HCT116 (cell line): ENCODE data around the gene IGF2BP3. TPM values are rescaled to one million over a fixed set of nuclear protein-coding genes. Genes with fewer than 3 reads are reported as not detected.

Experiments
- ATAC-seq: fragments of 200-7000 bp; cut with Tn5 transposase; 2 replicates; pipeline ENCODE4 v1.9.1; 2020; ENCODE audit warnings: mild to moderate bottlenecking, moderate library complexity
- BruUV-seq: library from RNA; stranded (reverse); fragments of 400-500 nt; replicated peaks from 2 replicates; lab custom pipeline; 2021; lab: Mats Ljungman, UMichigan
- CTCF ChIA-PET: fragments of 300-600 bp; sonication (Branson Sonifier 250); formaldehyde crosslinking; loops from one replicate; lab custom pipeline; 2021; ENCODE audit warnings: antibody characterized with exemption; lab: Charles Lee
- POLR2A ChIA-PET: fragments of 300-600, 350-600 bp; sonication (Branson Sonifier 250); formaldehyde crosslinking; loops from one replicate; lab custom pipeline; 2021; ENCODE audit warnings: antibody characterized with exemption; lab: Charles Lee
- RAD21 ChIA-PET, 2 experiments: fragments of 300-600 bp; sonication (Branson Sonifier 250); formaldehyde crosslinking; loops; one replicate each; lab custom pipeline; 2023; ENCODE audit warnings: low total read pairs in 2 of 2; ENCODE audit not compliant: uncharacterized antibody in 2 of 2, unreplicated experiment in 2 of 2, low non-redundant PET in 1 of 2; lab: Charles Lee
- DNase-seq: peaks from one replicate; pipeline ENCODE4 v3.0.0-alpha.2; 2010; ENCODE audit warnings: low read depth, low spot score
- H2AFZ ChIP-seq: fragments of 200-600 bp; shearing (Covaris generic), sonication (generic); 2 replicates; pipeline ENCODE4 v1.6.1; 2017; ENCODE audit warnings: low read depth, mixed run types, mixed read lengths, antibody characterized with exemption, low read length; ENCODE audit not compliant: poor library complexity, severe bottlenecking
- H3K27ac ChIP-seq: 2 replicates; pipeline ENCODE4 v1.5.1; 2012; ENCODE audit warnings: low read depth, low read length
- H3K27me3 ChIP-seq: fragments of 200-600 bp; sonication (generic); 2 replicates; pipeline ENCODE4 v1.6.1; 2016; ENCODE audit warnings: mixed run types, low read length, mixed read lengths; ENCODE audit not compliant: insufficient read depth
- H3K36me3 ChIP-seq, 2 experiments: fragments of 200-500 bp in 1 of 2; fragments of 200-600 bp in 1 of 2; sonication (Bioruptor generic) in 1 of 2; sonication (generic) in 1 of 2; 2 replicates each; pipeline versions ENCODE4 v1.5.1 to v1.6.1; 2014 to 2016; ENCODE audit warnings: low read length in 2 of 2, inconsistent platforms in 1 of 2, mixed read lengths in 1 of 2, mixed run types in 1 of 2; ENCODE audit not compliant: insufficient read depth in 2 of 2, control insufficient read depth in 1 of 2
- H3K4me1 ChIP-seq, 2 experiments: fragments of 200-600 bp in 1 of 2; sonication (generic) in 1 of 2; 2 replicates each; pipeline versions ENCODE4 v1.5.1 to v1.6.1; 2012 to 2017; ENCODE audit warnings: low read length in 2 of 2, inconsistent platforms in 1 of 2, mild to moderate bottlenecking in 1 of 2, mixed read lengths in 1 of 2, mixed run types in 1 of 2, moderate library complexity in 1 of 2; ENCODE audit not compliant: insufficient read depth in 2 of 2, control insufficient read depth in 1 of 2
- H3K4me2 ChIP-seq: fragments of 200-600 bp; sonication (generic); 2 replicates; pipeline ENCODE4 v1.6.1; 2017; ENCODE audit warnings: mixed run types, low read length, mixed read lengths
- H3K4me3 ChIP-seq, 2 experiments: fragments of 200-600 bp in 1 of 2; sonication (generic) in 1 of 2; replicated peaks in 1 of 2; 2 replicates each; pipeline ENCODE4 v1.5.1; 2011 to 2016; ENCODE audit warnings: low read length in 2 of 2, control low read depth in 1 of 2, low read depth in 1 of 2, mild to moderate bottlenecking in 1 of 2, mixed read lengths in 1 of 2, mixed run types in 1 of 2
- H3K79me2 ChIP-seq: fragments of 200-600 bp; sonication (generic); 2 replicates; pipeline ENCODE4 v1.6.1; 2017; ENCODE audit warnings: mild to moderate bottlenecking, mixed run types, low read length, moderate library complexity, mixed read lengths; ENCODE audit not compliant: insufficient read depth
- H3K9ac ChIP-seq: fragments of 200-600 bp; sonication (generic); 2 replicates; pipeline ENCODE4 v1.6.1; 2016; ENCODE audit warnings: low read length, mixed read lengths
- H3K9me2 ChIP-seq: fragments of 200-600 bp; sonication (generic), shearing (Covaris generic); 2 replicates; pipeline ENCODE4 v1.6.1; 2017; ENCODE audit warnings: mixed run types, mild to moderate bottlenecking, moderate library complexity; ENCODE audit not compliant: insufficient read depth
- H3K9me3 ChIP-seq, 2 experiments: fragments of 200-500 bp in 1 of 2; fragments of 200-600 bp in 1 of 2; sonication (Bioruptor generic) in 1 of 2; sonication (generic) in 1 of 2; 2 replicates each; pipeline ENCODE4 v1.6.1; 2014 to 2017; ENCODE audit warnings: low read length in 2 of 2, mixed read lengths in 2 of 2, inconsistent platforms in 1 of 2, low read depth in 1 of 2, mild to moderate bottlenecking in 1 of 2, mixed run types in 1 of 2, moderate library complexity in 1 of 2; ENCODE audit not compliant: control insufficient read depth in 1 of 2, insufficient read depth in 1 of 2
- H4K20me1 ChIP-seq: fragments of 200-600 bp; sonication (generic), shearing (Covaris generic); 2 replicates; pipeline ENCODE4 v1.6.1; 2017; ENCODE audit warnings: mixed run types, mild to moderate bottlenecking, moderate library complexity; ENCODE audit not compliant: insufficient read depth
- CBX3 ChIP-seq: IDR thresholded peaks from 2 replicates; pipeline ENCODE4 v1.6.1; 2012; ENCODE audit warnings: low read depth
- CEBPB ChIP-seq: IDR thresholded peaks from 2 replicates; pipeline ENCODE4 v1.6.1; 2012; ENCODE audit warnings: low read depth
- CTCF ChIP-seq, 3 experiments: fragments of 200-600 bp in 1 of 3; sonication (generic) in 1 of 3; IDR thresholded peaks in 2 of 3; conservative IDR thresholded peaks in 1 of 3; 2 replicates each; pipeline ENCODE4 v1.5.1; 2012 to 2017; ENCODE audit warnings: low read depth in 2 of 3, low read length in 2 of 3, antibody characterized with exemption in 1 of 3, borderline replicate concordance in 1 of 3, control low read depth in 1 of 3, mild to moderate bottlenecking in 1 of 3, mixed read lengths in 1 of 3, mixed run types in 1 of 3, moderate library complexity in 1 of 3; ENCODE audit not compliant: insufficient read depth in 1 of 3
- EGR1 ChIP-seq: IDR thresholded peaks from 2 replicates; pipeline ENCODE4 v1.6.1; 2012; ENCODE audit warnings: low read depth
- ELF1 ChIP-seq: IDR thresholded peaks from 2 replicates; pipeline ENCODE4 v1.6.1; 2012; ENCODE audit warnings: low read depth, borderline replicate concordance
- EZH2 ChIP-seq: fragments of 200-600 bp; sonication (generic); IDR thresholded peaks from 2 replicates; pipeline ENCODE4 v1.6.1; 2017; ENCODE audit warnings: antibody characterized with exemption, mixed run types
- EZH2phosphoT487 ChIP-seq: fragments of 200-600 bp; IDR thresholded peaks from 2 replicates; pipeline ENCODE4 v1.6.1; 2018; ENCODE audit warnings: antibody characterized with exemption, borderline replicate concordance
- FOSL1 ChIP-seq: IDR thresholded peaks from 2 replicates; pipeline ENCODE4 v1.6.1; 2012; ENCODE audit warnings: low read depth
- JUND ChIP-seq: IDR thresholded peaks from 2 replicates; pipeline ENCODE4 v1.6.1; 2012
- POLR2A ChIP-seq: IDR thresholded peaks from 2 replicates; pipeline ENCODE4 v1.7.0; 2011; ENCODE audit warnings: borderline replicate concordance; ENCODE audit not compliant: insufficient read depth, insufficient read length; ENCODE audit errors: extremely low read depth
- POLR2AphosphoS5 ChIP-seq: IDR thresholded peaks from 2 replicates; pipeline ENCODE4 v1.6.1; 2011; ENCODE audit warnings: mild to moderate bottlenecking, low read depth, low read length, moderate library complexity
- RAD21 ChIP-seq: IDR thresholded peaks from 2 replicates; pipeline ENCODE4 v1.6.1; 2012; ENCODE audit warnings: low read depth, mild to moderate bottlenecking
- REST ChIP-seq: IDR thresholded peaks from 2 replicates; pipeline ENCODE4 v1.6.1; 2012; ENCODE audit warnings: low read depth
- SIN3A ChIP-seq: IDR thresholded peaks from 2 replicates; pipeline ENCODE4 v1.6.1; 2012; ENCODE audit warnings: low read depth
- SP1 ChIP-seq: IDR thresholded peaks from 2 replicates; pipeline ENCODE4 v1.6.1; 2012; ENCODE audit warnings: low read depth
- SRF ChIP-seq: IDR thresholded peaks from 2 replicates; pipeline ENCODE4 v1.6.1; 2012; ENCODE audit warnings: low read depth
- TCF7L2 ChIP-seq: IDR thresholded peaks from 2 replicates; pipeline ENCODE4 v1.7.0; 2011; ENCODE audit warnings: borderline replicate concordance, inconsistent platforms; ENCODE audit not compliant: insufficient read depth, insufficient read length; ENCODE audit errors: extremely low read depth
- ZFX ChIP-seq: fragments of 450-650 bp; IDR thresholded peaks from 2 replicates; pipeline ENCODE4 v1.6.1; 2017
- ZNF274 ChIP-seq: fragments of 200-500 bp; sonication (Bioruptor generic); IDR thresholded peaks from 2 replicates; pipeline ENCODE4 v1.6.1; 2014; ENCODE audit warnings: mild to moderate bottlenecking, low read depth, low read length, inconsistent platforms
- intact Hi-C: fragments of 100-400 bp; cut with micrococcal nuclease; formaldehyde crosslinking; loops from 2 replicates; pipeline ENCODE4 v1.10.0; 2022
- total RNA-seq: library from RNA; stranded (reverse); gene quantifications from one replicate; pipeline ENCODE4 v1.2.1, GENCODE V29; 2021; ENCODE audit not compliant: unreplicated experiment

Gene IGF2BP3
- total RNA-seq, 1 experiment from 2014 or later: 79.1 TPM

- H3K9me2 ChIP-seq: no peaks in the 10 kb centered on the region
- BruUV-seq: no TSS peak
- H3K27ac ChIP-seq: no peak overlapping the region
- RAD21 ChIA-PET: no interaction called here
- H3K4me3 ChIP-seq: no peak overlapping the region
- 0 out of 2 replicates have a peak, but pooled peaks cover 3% of the 10 kb centered on the region for H3K27me3 ChIP-seq
- intact Hi-C loops: no loop called here
- no peaks in the 10 kb centered on the region for H3K4me1 ChIP-seq
- no peaks in the 10 kb centered on the region for H3K9me3 ChIP-seq
- no peak overlapping the region for H3K4me2 ChIP-seq
- DNase-seq: no peak
- no peak overlapping the region for H2AFZ ChIP-seq
- TF ChIP-seq RAD21: no peak
- TF ChIP-seq REST: no peak
- no peak for TF ChIP-seq CTCF (IDR thresholded peaks at IDR 0.05 in 2 of 3, conservative IDR thresholded peaks at IDR 0.05 in 1 of 3; ENCODE audit: borderline replicate concordance in 1 of 3, insufficient read depth in 1 of 3, low read depth in 2 of 3, low read length in 2 of 3)
- no peak for TF ChIP-seq CEBPB
- TF ChIP-seq EGR1: no peak
- no peak for TF ChIP-seq POLR2A
- no peak for TF ChIP-seq POLR2AphosphoS5
- no peak for TF ChIP-seq EZH2
- TF ChIP-seq SIN3A: no peak
- no peak for TF ChIP-seq ZFX
- TF ChIP-seq SRF: no peak
- no peak for TF ChIP-seq FOSL1
- TF ChIP-seq ZNF274: no peak
- TF ChIP-seq TCF7L2: no peak
- TF ChIP-seq JUND: no peak
- no peak for TF ChIP-seq EZH2phosphoT487
- no peak for TF ChIP-seq CBX3
- TF ChIP-seq ELF1: no peak
- no peak for TF ChIP-seq SP1
- TF ChIP-seq, all 23 proteins: peak for 0
- no peak for ATAC-seq
- POLR2A ChIA-PET: interaction anchor here (0.7 kb wide), 1 partner anchor 215 kb away, joined by 3 read pairs; no protein-coding TSS in a partner anchor
- Histone ChIP-seq H3K36me3 (no peaks in the 10 kb centered on the region), H3K79me2 (no peaks in the 10 kb centered on the region), H3K9ac (no peak overlapping the region), H4K20me1 (no peaks in the 10 kb centered on the region)
- CTCF ChIA-PET: no interaction called here
Observed at GRCh38 chr7:23487670-23488069, 17.4 kb upstream of the IGF2BP3 start.
